Measurements from ENCODE around the gene KCTD1.

Gene KCTD1

GRCh38 chr18:26519114-26519513 lies 29.2 kb downstream of the KCTD1 start:
- FAIRE-seq: no peak

DNA sequence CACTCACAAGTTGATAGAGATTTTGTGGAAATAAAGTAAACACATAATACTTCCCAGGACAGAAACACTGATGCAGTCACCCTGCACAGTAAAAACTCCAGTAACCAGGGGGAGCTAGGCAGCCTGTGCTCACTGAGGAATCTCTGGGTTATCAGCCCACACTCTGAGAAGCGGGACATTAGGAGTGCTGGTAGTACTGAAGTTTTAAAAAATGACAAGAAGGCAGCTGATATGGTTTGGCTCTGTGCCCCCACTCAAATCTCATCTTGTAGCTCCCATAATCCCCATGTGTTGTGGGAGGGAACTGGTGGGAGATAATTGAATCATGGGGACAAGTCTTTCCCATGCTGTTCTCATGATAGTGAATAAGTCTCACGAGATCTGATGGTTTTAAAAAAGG lies 31.4 kb downstream of the KCTD1 start:
- no peak for FAIRE-seq

DNA sequence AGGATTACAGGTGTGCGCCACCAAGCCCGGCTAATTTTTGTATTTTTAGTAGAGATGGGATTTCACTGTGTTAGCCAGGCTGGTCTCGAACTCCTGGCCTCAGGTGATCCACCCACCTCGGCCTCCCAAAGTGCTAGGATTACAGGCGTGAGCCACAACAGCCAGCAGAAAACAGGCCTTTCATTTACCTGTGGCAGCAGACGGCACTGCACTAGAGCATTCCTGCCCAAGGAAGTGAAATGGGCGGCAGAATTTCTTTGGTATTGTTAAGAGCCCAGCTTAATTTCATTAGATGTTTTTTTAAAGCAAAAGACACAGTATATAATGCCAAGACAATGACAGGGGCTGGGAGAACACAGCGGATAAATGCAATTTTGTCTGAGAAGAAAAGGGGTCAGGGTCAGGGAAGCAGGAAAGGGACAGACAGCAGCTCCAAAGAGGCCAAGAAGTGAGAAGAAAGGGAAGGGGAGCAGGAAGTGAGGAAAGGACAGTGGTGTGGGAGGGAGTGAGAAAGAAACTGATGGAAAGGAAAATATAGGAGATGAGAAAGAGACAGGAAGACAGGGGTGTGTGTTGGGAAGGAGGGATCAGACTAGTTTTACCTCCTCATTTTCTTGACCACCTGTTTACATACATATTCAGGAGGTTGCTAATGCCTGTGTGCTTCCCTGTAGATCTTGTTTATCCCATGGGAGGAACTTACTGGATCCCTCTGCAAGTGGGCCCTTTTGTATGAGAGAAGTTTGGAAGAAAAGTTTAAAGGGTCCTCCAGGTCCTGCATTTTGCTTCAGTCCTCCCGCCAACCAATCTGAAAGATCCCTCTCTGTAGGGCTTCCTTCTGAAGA lies 32.5 kb downstream of the KCTD1 start:
- no peak for FAIRE-seq

GRCh38 chr18:26511339-26512071 lies 36.8 kb downstream of the KCTD1 start:
- FAIRE-seq: no peak

- FAIRE-seq: no peak
Measured at GRCh38 chr18:26510337-26510736, 38.0 kb downstream of the KCTD1 start.

- FAIRE-seq: no peak
Measured at GRCh38 chr18:26506012-26506411, 42.3 kb downstream of the KCTD1 start.

- no peak for FAIRE-seq
Measured at GRCh38 chr18:26504831-26505230, 43.5 kb downstream of the KCTD1 start.

DNA sequence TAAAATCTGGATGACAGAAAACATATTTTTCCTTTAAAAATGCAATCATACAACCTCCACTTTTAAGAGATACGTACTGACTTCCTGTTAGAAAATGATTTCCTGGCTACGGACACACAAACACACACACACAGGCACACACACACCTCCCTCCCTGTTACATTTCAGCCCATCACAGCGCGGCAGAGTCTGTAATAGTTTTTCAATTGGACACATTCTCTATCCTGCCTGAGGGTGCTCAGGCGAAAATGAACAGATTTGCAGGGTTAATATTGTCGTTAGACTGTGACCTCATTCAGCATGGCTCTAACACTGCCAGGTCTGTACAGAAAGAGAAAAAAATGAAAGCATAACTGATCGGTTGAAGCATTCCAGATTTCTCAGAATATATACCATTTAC lies 45.0 kb downstream of the KCTD1 start:
- no peak for FAIRE-seq

DNA sequence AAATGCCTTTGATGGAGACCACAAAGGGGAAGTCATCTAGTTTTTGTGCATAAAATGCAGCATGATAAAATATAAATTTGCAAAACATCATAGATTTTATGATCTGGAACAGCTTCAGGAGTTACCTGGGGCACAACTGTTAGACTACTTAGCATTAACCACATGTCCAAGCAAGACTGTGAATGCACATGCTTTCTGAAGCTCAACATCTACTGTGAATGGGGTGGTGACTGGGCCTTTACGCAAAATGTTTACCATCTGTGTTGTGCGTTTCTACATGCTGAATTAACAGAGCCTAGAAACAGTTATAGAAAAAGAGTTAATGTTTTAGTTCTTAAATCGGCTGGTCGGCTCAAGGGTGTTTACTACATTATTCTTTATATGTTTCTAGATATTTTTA lies 45.5 kb downstream of the KCTD1 start:
- FAIRE-seq: no peak

- no peak for FAIRE-seq
Measured at GRCh38 chr18:26497866-26498265, 50.5 kb downstream of the KCTD1 start.

- FAIRE-seq: no peak
Measured at GRCh38 chr18:26496528-26496927, 51.8 kb downstream of the KCTD1 start.

DNA sequence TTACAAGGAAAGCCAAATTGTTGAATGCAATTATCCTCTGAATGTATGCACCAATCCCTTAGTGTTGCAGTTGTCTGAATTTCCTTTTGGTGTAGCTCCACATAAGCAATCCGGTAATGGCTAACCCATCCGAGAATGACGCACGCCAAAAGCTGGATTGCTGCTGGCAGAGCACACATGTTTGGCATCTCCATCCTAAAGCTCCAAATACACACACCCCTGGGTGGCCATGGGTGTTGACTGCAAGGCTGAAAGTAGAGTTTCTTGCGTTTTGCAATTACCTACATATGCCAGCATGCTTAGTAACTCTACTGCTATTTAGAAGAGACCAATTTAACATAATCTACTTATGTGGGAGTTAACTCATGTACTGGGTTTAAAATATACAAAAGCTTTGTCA lies 53.1 kb downstream of the KCTD1 start:
- no peak for FAIRE-seq

- FAIRE-seq: no peak
Measured at GRCh38 chr18:26493021-26493420, 55.3 kb downstream of the KCTD1 start.

- no peak for FAIRE-seq
Measured at GRCh38 chr18:26491194-26491816, 57.0 kb downstream of the KCTD1 start.

DNA sequence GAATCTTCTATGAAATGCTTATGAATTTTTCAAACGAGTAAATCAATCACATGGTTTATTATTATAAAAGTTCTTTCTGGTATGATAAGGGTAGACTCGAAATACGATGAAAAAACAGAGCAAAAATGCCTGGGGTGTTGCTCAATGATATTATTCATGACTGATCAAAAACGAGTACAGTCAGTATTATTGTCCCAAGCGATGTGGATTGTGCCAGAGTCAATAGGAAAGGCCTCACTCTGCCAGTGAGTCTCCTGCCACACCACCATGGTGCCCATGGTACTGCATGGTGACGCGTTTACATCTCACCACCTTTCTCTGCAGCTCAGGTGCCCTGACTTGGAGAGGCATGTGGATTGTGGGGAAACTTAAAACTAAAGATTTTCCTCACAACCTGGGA lies 58.5 kb downstream of the KCTD1 start:
- FAIRE-seq: no peak

DNA sequence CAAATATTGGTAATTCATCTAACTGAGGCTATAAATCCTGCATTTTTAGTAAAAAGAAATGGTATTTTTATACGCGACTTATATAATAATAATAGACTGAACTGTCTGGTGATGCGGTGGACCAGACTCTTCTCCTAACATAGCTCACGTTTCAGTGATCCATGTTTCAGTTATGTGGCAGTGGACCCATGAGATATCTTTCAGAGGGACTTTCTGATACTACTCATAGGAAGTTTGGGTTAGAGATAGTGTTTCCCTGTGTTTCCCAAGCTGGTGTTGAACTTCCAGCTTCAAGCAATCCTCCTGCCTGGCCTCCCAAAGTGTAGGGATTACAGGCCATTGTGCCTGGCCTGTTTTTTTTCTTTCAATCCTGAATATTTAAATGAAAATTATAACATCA lies 59.2 kb downstream of the KCTD1 start:
- FAIRE-seq: no peak

DNA sequence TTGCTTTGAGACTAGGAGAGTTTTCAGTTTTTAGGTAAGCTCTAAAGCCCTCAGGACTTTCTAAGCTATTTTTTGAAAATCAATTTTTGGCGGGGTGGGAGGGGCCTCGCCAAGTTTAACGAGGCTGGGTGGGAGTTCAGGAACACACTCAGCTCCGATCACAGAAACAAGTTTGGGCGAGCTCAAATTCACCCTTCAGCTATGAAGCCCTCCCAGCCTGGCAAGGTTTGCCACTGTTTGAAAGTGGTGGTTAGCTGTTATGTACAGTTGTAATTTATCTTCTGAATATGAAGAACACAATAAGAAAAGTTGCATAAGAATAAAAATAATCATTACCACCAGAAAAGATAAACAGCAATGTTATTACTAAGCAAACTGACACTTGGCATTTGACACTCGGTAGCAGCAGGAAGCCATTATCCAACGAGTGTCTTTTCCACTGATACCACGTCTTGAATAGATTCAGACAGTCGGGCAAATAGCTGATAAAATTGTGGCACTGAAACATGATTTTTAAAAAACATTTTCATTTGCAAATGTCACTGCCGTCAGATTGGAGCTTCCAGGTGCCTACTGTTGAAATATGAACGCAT lies 59.8 kb downstream of the KCTD1 start:
- FAIRE-seq: no peak

DNA sequence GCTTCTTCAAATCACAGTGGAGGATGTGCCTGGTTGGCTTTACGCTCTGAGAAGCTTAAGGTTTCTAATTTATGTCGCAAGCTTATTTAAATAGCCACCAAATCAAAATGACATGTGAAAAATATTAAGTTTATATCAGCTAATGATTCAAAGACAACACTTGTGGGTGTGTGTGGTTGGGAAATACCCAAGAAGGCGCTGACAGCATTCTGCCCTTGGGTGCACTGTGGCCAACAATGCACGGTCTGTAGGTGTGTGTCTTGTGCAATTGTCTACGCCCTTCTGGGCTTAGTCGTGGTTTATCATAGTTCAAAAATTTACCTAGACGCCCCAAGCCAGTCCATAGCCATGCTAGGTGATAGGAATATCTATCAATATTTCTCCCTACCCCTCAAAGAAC lies 60.9 kb downstream of the KCTD1 start:
- no peak for FAIRE-seq

GRCh38 chr18:26483633-26484032 lies 64.7 kb downstream of the KCTD1 start:
- FAIRE-seq: no peak

DNA sequence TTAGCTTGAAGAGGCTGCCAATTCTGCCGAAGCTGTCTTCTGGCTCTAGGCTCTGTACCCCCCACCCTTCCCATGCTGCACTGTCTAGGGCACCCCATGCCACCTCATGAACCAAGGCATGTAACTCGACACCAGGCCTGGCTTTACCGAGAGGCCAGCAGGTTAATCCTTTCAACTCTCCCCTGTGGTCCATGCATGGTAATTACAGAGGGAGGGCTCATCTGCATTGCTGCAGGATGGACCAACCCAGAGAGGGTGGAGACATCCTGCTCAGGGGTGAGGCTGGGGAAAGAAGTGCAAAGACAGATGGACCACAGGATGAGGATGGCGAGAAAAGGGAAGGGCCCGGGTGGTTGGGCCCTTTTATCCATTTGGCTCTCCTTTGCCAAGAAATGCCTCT lies 65.8 kb downstream of the KCTD1 start:
- no peak for FAIRE-seq

DNA sequence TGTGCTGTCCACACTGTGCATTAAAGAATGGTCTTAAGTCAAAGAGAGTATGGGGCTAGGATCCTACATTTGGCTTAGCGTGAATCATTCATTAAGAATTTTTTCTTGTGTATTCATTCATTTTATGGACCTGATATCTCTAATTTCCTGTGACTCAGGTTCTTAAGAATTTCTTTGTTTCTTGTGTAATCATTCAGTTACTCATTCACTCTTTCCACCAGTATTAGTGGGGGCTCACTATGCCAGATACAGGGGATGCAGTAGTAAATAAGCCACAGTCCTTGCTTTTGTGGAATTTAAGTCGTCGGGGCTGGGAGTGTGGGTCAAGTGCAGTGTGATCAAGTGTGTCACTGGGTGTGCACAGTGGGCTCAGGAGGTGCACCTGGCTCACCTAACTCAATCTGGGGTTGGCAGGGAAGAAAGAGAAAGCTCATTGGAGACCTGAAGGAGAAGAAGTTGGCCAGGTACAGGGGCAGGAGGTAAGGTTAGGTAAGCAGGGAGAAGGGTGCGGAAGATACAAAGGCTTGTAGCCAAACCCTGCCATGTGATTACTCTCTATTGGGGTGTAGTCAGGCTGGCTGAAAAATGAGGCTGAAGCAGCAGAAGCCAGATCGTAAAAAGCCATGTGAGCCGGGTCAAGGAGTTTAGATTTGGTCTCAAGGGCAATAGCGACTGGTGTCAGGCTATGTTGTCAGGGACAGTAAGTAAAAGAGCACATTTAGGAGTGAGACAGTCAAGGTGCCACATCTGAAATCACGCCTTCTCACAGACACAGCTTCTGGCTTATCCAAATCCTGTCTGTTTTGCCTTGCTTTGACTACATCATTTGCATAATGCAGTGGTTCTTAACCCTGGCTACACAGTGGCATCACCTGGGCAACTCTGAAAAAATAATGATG lies 67.2 kb downstream of the KCTD1 start:
- FAIRE-seq: no peak

- no peak for FAIRE-seq
Measured at GRCh38 chr18:26479681-26480079, 68.7 kb downstream of the KCTD1 start.

All from colon (tissue), 2 donors.